HG03558 (cell line): ENCODE measurements around the gene ST6GALNAC6.
"Not testable (repeated sequence)": the region's sequence is repeated elsewhere in the genome, so short reads cannot be mapped to it uniquely, and the experiment has no call there.

ENCODE experiments used
- ATAC-seq: cut with Tn5 transposase; IDR thresholded peaks from one replicate; pipeline ENCODE4 v1.9.1; 2021; ENCODE audit warnings: moderate number of reproducible peaks; ENCODE audit not compliant: unreplicated experiment; ENCODE audit errors: extremely low read depth

Gene ST6GALNAC6

GRCh38 chr9:127876026-127876763 lies 23.2 kb downstream of the ST6GALNAC6 start:
- no peak for ATAC-seq

GRCh38 chr9:127875306-127875966 lies 24.0 kb downstream of the ST6GALNAC6 start:
- ATAC-seq = no peak

GRCh38 chr9:127874301-127875221 lies 24.8 kb downstream of the ST6GALNAC6 start:
- ATAC-seq = no peak

GRCh38 chr9:127873886-127874285 lies 25.5 kb downstream of the ST6GALNAC6 start:
- ATAC-seq = no peak

- ATAC-seq = no peak
Observed at GRCh38 chr9:127873223-127873691, 26.1 kb downstream of the ST6GALNAC6 start.

- no peak for ATAC-seq
Observed at GRCh38 chr9:127872369-127873222, 26.8 kb downstream of the ST6GALNAC6 start.

GRCh38 chr9:127871531-127871930 lies 27.9 kb downstream of the ST6GALNAC6 start:
- no peak for ATAC-seq

- ATAC-seq = no peak
Observed at GRCh38 chr9:127870887-127871286, 28.5 kb downstream of the ST6GALNAC6 start.

- ATAC-seq = not testable (repeated sequence)
Observed at GRCh38 chr9:127870153-127870491, 29.3 kb downstream of the ST6GALNAC6 start.

GRCh38 chr9:127869310-127870152 lies 29.9 kb downstream of the ST6GALNAC6 start:
- no peak for ATAC-seq

GRCh38 chr9:127868278-127868902 lies 31.0 kb downstream of the ST6GALNAC6 start:
- ATAC-seq = no peak

GRCh38 chr9:127867356-127868277 lies 31.8 kb downstream of the ST6GALNAC6 start:
- ATAC-seq = no peak

GRCh38 chr9:127866535-127866934 lies 32.9 kb downstream of the ST6GALNAC6 start:
- ATAC-seq = no peak

GRCh38 chr9:127865645-127866464 lies 33.5 kb downstream of the ST6GALNAC6 start:
- ATAC-seq = no peak

GRCh38 chr9:127863191-127863621 lies 36.2 kb downstream of the ST6GALNAC6 start:
- no peak for ATAC-seq
